GM19239 (cell line): Measurements from ENCODE around the gene CRISP1.
"Not testable (repeated sequence)": the region's sequence is repeated elsewhere in the genome, so short reads cannot be mapped to it uniquely, and the experiment has no call there.

Source experiments
- DNase-seq: peaks from one replicate; pipeline ENCODE4 v3.0.0; 2011; ENCODE audit warnings: low spot score; ENCODE audit not compliant: insufficient read length
- FAIRE-seq: peaks from 2 replicates; lab custom pipeline; 2011; peaks lifted over from hg19 to GRCh38; lab: Jason Lieb, UNC

CRISP1 gene

DNA sequence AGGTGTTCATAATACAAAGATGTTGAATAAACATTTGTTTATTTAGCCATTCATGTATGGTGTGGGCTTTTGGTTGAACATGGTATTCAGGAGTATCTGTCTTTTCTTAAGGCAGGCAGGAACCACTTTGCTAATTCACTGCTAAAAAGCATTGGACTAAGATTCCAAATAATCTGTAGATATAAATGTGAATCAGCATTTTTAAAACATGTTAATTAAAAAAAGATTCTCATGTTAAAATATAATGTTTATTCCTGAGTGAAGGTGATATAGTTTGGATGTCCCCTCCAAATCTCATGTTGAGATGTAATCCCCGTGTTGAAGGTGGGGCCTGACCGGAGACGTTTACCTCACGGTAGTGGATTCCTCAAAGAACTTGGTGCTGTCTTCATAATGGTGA lies 19.3 kb downstream of the CRISP1 start:
- no peak for FAIRE-seq
- no peak for DNase-seq

DNA sequence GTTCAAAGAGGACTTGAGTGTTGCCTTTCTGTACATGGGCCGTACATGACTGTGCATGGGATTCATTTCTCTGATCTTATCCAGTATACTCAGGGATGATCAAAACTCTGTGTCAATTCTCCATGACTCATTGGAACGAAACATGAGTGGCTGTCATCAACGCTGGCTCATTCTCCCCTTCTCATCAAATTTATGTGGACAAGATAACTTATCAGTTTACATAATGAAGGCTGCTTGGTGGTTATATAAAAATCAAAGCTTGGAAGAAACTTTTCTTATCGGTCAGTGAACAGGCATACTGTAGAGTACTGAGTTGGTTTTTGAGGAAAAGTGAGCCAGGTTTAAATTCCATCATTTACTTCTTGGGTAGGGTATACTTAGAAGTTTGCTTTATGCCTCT lies 24.9 kb downstream of the CRISP1 start:
- FAIRE-seq (no peak), DNase-seq (no peak)

DNA sequence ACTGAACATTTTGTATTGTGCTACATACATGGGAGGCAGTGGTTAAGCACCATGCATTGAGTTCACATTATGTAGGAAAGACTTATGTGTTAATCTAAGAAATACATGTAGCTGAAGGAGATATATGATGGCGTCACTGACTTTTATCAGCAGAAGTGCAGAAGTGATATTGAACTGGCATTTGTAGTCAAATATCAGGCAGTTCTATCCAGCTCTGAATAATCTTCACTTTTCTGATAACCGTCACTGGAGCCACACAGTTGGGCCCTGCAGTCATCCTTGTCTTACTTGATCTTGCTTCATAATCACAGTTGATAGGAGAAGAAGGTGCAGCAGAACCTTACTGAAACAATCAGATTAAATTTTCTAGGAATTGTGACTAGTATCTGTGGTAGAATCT lies 26.4 kb downstream of the CRISP1 start:
- no peak for DNase-seq
- no peak for FAIRE-seq

DNA sequence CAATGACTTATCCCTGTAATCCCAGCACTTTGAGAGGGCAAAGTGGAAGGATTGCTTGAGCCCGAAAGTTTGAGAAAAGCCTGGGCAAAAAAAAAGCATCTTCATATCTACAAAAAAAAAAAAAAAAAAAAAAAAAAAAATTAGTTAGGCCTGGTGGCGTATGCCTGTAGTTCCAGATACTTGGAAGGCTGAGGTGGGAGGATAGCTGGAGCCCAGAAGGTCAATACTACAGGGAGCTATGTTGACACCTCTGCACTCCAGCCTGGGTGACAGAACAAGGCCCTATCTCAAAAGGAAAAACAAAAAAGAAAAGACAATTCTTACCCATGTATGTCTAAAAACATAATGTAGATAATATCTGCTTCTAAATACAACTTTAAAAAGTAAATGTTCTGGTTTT lies 27.2 kb downstream of the CRISP1 start:
- FAIRE-seq (no peak), DNase-seq (no peak)

DNA sequence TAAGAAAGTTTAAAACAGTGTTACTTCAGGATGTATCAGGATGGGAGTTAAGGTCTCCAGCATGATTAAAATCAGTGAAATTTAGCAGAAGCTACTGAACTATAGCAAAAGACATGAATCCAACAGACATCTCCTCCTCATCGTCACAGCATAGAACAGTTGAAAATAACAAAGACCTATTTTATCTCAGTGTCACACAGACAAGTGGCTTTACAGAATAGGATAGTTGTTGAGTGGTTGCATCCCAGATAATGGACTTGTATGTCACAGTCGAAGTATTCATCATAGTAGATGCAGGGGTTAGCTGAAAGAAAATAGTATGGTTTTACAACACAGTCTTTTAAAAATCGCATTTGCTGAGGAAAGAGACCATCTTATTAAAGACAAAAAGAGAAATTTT lies 31.2 kb downstream of the CRISP1 start:
- FAIRE-seq (no peak), DNase-seq (no peak)

DNA sequence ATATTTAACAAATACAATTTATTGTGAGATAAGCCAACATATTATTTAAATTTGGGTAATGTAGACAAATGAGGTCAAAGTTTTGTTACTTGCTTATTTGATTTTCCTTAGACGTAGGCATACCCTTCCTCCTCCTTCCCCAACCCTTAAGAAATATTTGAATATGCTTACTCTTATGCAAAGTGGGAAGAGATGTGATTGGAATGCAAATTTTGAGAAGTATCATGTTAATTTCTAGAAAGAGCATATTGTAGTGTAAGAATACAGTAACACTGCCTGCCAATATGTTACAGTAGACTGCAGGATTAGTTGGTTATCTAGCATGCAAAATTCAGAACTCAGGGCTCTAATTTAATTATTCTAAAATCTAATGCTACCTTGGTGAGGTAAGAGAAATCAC lies 32.9 kb downstream of the CRISP1 start:
- no peak for DNase-seq
- FAIRE-seq: no peak

DNA sequence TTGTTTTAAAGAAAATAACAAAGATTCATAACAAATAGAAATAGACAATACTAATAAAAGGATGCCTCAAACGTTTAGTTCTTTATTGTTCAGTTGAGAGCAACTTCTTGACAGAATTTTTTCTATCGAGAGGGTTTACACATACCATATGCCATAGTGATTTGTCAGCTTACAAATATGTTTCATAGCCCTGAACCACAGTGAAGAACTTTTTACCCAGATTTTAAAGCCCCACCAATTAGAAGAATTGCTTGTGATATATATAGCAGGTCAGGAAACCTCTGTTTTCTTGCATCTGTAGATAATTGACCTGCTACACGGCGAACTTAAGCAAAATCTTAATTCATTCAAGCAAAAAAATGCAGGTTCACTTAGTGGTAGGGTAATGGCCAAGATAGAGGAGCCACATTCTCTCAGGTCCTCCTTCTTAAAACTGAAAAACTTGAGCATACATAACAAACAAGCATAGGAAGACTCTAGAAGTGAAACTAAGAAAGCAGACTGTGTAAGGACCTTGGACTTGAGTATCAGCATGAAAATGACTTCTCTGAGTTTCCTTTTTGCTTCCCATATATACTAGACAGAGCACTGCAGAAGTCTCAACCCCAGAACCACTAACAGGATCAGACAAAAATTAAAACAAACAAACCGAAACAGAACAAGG lies 39.5 kb downstream of the CRISP1 start:
- FAIRE-seq: peak; percentile 95
- peak; percentile 9 for DNase-seq

DNA sequence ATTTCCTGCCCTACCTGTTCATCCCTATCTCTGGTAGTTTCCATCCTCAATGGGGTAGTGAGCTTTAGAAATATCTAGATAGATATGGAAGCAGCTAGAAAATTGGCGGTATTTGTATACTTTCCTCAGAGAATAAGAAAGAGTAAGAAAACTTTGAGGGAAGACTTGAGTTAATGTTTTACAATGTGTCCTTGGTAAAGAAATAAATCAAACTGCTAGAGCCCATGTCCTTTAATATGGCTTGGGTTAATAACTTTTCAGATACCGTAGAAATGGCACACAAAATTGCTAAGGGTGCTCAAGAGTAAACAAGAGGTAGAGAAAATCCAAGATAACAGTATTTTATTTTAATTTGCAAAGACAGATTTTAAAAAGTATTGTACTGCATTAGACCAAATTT lies 51.2 kb downstream of the CRISP1 start:
- FAIRE-seq (no peak), DNase-seq (no peak)

DNA sequence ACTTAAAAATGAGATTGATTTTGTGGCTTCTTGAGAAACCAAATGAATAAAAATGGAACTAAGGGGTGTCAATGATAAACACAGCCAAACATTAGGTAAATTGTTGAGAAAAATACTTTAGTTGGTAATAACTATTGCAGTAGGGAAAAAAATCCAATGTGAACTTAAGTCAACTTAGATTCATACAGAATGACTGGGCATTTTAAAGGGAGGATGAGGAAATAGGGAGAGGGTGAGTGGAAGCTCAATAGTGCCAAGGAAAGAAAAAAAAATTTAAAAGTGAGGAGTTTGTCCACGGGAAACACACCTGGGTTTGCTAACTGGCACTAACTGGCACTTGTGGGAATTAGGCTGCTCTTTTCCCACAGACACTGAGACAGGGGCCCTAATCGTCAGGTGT lies 53.1 kb downstream of the CRISP1 start:
- no peak for FAIRE-seq

DNA sequence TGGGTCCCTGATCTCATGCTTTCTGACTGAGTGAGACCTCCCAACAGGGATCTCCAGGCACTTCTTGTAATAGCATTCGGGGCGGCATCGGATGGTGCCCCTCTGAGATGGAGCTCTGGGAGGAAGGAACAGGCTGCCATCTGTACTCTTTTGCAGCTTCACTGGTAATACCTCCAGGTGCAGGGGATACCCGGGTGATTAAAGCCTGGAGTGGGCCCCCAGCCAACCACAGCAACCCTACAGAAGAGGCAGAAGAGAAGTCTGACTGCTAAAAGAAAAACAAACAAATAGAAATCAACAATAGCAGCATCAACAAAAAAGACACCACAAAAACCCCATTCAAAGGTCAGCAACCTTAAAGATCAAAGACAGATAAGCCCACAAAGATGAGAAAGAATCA lies 60.2 kb downstream of the CRISP1 start:
- DNase-seq (no peak), FAIRE-seq (no peak)

More for the DNA sequence above, 53.1 kb downstream of the CRISP1 start:
- DNase-seq: no peak

DNA sequence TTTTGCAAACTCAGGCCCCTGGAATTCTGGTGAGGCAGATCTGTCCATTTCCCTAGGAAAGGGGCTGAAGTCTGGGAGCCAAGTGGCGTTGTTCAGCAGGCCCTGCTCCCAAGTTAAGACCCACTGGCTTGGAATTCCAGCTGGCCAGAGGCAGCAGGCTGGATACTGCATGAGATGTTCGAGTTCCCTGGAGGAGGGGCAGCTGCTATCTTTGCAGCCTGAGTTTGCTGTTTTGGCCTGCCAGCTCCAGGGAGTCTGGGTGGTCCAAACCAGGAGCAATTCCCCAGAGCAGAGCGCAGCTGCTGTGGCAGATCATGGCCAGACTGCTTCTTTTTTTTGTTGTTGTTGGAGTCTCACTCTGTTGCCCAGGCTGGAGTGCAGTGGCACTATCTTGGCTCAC lies 61.1 kb downstream of the CRISP1 start:
- FAIRE-seq: no peak
- DNase-seq: no peak

DNA sequence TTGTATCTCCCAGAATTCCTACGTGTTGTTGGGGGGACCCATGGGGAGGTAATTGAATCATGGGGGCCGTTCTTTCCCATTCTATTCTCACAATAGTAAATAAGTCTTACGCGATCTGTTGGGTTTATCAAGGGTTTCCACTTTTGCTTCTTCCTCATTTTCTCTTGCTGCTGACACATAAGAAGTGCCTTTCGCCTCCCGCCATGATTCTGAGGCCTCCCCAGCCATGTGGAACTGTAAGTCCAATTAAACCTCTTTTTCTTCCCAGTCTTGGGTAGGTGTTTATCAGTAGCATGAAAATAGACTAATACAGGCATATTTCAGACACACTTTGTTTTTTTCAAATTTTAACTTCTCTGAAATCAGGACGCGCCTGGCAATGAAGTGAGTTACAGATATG lies 64.8 kb downstream of the CRISP1 start:
- DNase-seq (no peak), FAIRE-seq (no peak)

DNA sequence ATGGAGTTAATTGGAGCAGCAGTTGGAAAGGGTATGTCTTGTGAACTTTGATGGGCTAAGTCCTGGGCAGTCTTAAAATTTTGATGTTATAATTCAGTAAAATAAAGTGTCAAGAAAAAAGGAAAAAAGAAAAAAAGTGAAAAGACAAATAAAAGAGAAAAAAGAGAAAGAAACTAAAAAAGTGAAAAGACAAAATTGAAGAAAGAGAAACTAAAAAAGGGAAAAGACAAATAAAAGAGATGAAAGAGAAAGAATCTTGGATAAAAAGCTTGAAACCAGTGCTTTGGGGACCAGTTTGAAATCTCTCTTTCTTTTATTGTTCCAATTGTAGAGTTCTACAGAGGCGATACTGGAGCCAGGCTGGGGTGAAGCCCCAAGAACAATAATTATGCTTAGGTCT lies 67.2 kb downstream of the CRISP1 start:
- DNase-seq: no peak
- FAIRE-seq: no peak

DNA sequence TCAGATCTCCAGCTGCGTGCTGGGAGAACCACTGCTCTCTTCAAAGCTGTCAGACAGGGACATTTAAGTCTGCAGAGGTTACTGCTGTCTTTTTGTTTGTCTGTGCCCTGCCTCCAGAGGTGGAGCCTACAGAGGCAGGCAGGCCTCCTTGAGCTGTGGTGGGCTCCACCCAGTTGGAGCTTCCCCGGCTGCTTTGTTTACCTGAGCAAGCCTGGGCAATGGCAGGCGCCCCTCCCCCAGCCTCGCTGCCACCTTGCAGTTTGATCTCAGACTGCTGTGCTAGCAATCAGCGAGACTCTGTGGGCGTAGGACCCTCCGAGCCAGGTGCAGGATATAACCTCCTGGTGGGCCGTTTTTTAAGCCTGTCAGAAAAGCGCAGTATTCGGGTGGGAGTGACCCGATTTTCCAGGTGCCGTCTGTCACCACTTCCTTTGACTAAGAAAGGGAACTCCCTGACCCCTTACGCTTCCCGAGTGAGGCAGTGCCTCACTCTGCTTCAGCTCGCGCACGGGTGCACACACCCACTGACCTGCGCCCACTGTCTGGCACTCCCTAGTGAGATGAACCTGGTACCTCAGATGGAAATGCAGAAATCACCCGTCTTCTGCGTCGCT lies 69.4 kb downstream of the CRISP1 start:
- not testable (repeated sequence) for FAIRE-seq, DNase-seq

DNA sequence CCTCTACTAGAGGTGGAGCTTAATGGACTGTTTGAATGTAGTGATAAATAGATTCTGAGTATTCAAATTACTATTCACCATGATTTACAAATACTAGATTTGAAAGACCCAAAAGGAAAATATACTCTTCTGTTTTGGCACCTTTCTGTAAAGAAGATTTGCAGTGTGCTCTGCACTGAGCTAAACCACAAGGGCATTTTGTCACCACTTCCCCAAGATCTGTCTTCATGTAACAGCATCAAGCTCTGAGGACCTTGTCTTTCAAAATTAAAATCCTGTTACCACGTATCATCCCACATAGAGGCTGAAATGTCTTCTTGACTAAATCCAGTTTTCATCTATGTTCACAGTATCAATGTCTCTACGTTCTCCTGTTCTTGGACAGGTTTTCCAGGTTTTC lies 76.0 kb downstream of the CRISP1 start:
- DNase-seq: no peak
- FAIRE-seq: no peak

DNA sequence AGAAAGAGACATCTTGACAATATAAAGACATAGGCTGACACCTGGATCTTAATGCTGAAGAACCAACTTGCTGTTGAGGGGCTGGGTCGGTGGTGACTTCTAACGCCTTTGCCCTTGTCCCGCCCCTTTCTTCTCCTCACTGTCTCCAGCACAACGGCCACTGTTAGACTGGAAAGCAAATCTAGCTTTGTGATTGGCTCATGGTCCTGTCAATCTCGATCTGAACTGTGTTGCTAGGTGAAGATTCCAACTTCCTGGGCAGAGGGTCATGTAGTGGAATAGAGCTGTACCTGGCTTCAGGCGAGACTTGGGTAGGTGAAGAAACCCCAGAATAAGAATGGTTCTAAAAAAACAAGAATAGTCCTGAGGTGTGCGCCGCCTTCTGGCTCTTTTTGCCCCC lies 79.2 kb downstream of the CRISP1 start, which contains the start of gene PGK2:
Gene PGK2, minus strand, starts transcription at position 110 of the 400 bp plus-strand sequence. Its CDS starts 98 bp downstream, at position 12.
- no peak for DNase-seq
- FAIRE-seq: no peak

DNA sequence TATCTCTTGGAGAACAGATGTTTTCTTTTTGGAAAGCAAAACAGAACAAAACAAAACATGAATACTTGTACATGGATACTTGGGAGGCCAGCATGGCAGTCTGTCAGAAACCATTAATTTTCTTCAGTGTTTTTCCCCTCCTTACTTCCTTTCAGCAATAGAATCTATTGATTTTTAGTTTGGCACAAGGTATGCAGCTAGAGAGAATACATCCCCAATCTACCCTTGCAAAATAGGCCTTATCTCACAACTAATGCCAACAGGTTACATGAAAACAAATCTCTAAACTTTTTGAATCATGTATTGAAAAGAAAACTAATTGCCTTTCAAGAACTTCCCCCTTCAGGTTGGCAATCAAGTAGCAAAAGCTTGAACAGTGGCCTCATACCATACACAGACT lies 82.1 kb downstream of the CRISP1 start:
- DNase-seq (no peak), FAIRE-seq (no peak)
